Fibroblast of skin of right biceps (primary cell): Measurements from ENCODE around the gene C2orf76.
"Not testable (repeated sequence)": the region's sequence is repeated elsewhere in the genome, so short reads cannot be mapped to it uniquely, and the experiment has no call there.

Experiments used
- DNase-seq: peaks from one replicate; pipeline ENCODE4 v3.0.0-alpha.2; 2013

Gene C2orf76

GRCh38 chr2:119366649-119367471, at the start of gene C2orf76, which contains the start of gene DBI:
Gene C2orf76, minus strand, starts transcription at chr2:119366834. Its CDS starts 26,875 bp downstream, at chr2:119339959.
Gene DBI, plus strand, starts transcription at chr2:119366977. Its CDS starts 75 bp downstream, at chr2:119367052.
- DNase-seq, result peak; percentile 94

GRCh38 chr2:119415630-119416029, 49.0 kb upstream of the C2orf76 start:
- DNase-seq, result no peak

- DNase-seq, result no peak
These were observed 48.3 kb upstream of the C2orf76 start for GRCh38 chr2:119414894-119415293.

GRCh38 chr2:119409506-119409905, 42.9 kb upstream of the C2orf76 start:
- DNase-seq, result no peak

- DNase-seq, result no peak
These were observed 41.6 kb upstream of the C2orf76 start for GRCh38 chr2:119408221-119408619.

GRCh38 chr2:119407430-119408220, 41.0 kb upstream of the C2orf76 start:
- DNase-seq, result peak; percentile 50

- DNase-seq, result no peak
These were observed 38.5 kb upstream of the C2orf76 start for GRCh38 chr2:119405151-119405550.

GRCh38 chr2:119403618-119404017, 37.0 kb upstream of the C2orf76 start:
- DNase-seq, result not testable (repeated sequence)

GRCh38 chr2:119402645-119403560, 36.3 kb upstream of the C2orf76 start:
- no peak for DNase-seq

GRCh38 chr2:119402106-119402505, 35.5 kb upstream of the C2orf76 start:
- DNase-seq, result no peak

GRCh38 chr2:119397196-119397595, 30.6 kb upstream of the C2orf76 start:
- DNase-seq, result no peak

- no peak for DNase-seq
These were observed 27.5 kb upstream of the C2orf76 start for GRCh38 chr2:119393971-119394748.

- peak; percentile 71 for DNase-seq
These were observed 23.1 kb upstream of the C2orf76 start for GRCh38 chr2:119389615-119390306.

- peak; percentile 81 for DNase-seq
These were observed 20.9 kb upstream of the C2orf76 start for GRCh38 chr2:119387381-119388129.

GRCh38 chr2:119385466-119385865, 18.8 kb upstream of the C2orf76 start:
- no peak for DNase-seq

GRCh38 chr2:119384971-119385370, 18.3 kb upstream of the C2orf76 start:
- DNase-seq, result no peak

- DNase-seq, result no peak
These were observed 16.9 kb upstream of the C2orf76 start for GRCh38 chr2:119383410-119384140.

- no peak for DNase-seq
These were observed 11.9 kb upstream of the C2orf76 start for GRCh38 chr2:119378566-119378965.

- no peak for DNase-seq
These were observed 11.3 kb upstream of the C2orf76 start for GRCh38 chr2:119377993-119378345.
